Neuronal stem cell (in vitro differentiated cells): Measurements from ENCODE around the gene NDUFS7.
A peak's percentile ranks its signal among the peaks of the same experiment; 100 is the strongest.

Experiments
- DNase-seq: peaks from one replicate; pipeline ENCODE4 v3.0.0-alpha.2; 2013; ENCODE audit warnings: low spot score
- H2AFZ ChIP-seq: one replicate; pipeline ENCODE4 v1.6.1; 2013; ENCODE audit warnings: mild to moderate bottlenecking, low read length, inconsistent platforms
- H2AK5ac ChIP-seq: 2 replicates; pipeline ENCODE4 v1.6.1; 2013; ENCODE audit warnings: low read depth, mild to moderate bottlenecking, inconsistent platforms, low read length, moderate library complexity, mixed read lengths
- H2BK120ac ChIP-seq: 2 replicates; pipeline ENCODE4 v1.6.1; 2013; ENCODE audit warnings: low read depth, mild to moderate bottlenecking, inconsistent platforms, low read length, moderate library complexity, mixed read lengths
- H2BK12ac ChIP-seq: one replicate; pipeline ENCODE4 v1.6.1; 2013; ENCODE audit warnings: low read length, inconsistent platforms
- H2BK15ac ChIP-seq: 2 replicates; pipeline ENCODE4 v1.6.1; 2013; ENCODE audit warnings: mild to moderate bottlenecking, low read length, inconsistent platforms, mixed read lengths
- H2BK5ac ChIP-seq: one replicate; pipeline ENCODE4 v1.6.1; 2013; ENCODE audit warnings: inconsistent platforms, mild to moderate bottlenecking, low read length, moderate library complexity
- H3K14ac ChIP-seq: one replicate; pipeline ENCODE4 v1.6.1; 2013; ENCODE audit warnings: low read length, inconsistent platforms
- H3K18ac ChIP-seq: 2 replicates; pipeline ENCODE4 v1.6.1; 2013; ENCODE audit warnings: low read length, inconsistent platforms
- H3K23ac ChIP-seq: 2 replicates; pipeline ENCODE4 v1.6.1; 2013; ENCODE audit warnings: low read depth, mild to moderate bottlenecking, mixed read lengths, low read length, inconsistent platforms; ENCODE audit not compliant: poor library complexity
- H3K27ac ChIP-seq: replicated peaks from 3 replicates; pipeline ENCODE4 v1.5.1; 2013; ENCODE audit warnings: low read length, inconsistent platforms
- H3K27me3 ChIP-seq, 3 experiments: 2 replicates each; pipeline ENCODE4 v1.6.1; 2013; ENCODE audit warnings: low read length in 3 of 3, mild to moderate bottlenecking in 2 of 3, inconsistent platforms in 1 of 3, low read depth in 1 of 3, mixed read lengths in 1 of 3, moderate library complexity in 1 of 3; ENCODE audit not compliant: control insufficient read depth in 3 of 3, insufficient read depth in 3 of 3
- H3K36me3 ChIP-seq, 2 donors: replicated peaks in 1 of 2; 2 replicates each; pipeline ENCODE4 v1.6.1; 2013; ENCODE audit warnings: low read length in 2 of 2; ENCODE audit not compliant: control insufficient read depth in 2 of 2, insufficient read depth in 2 of 2
- H3K4ac ChIP-seq: 2 replicates; pipeline ENCODE4 v1.6.1; 2013; ENCODE audit warnings: inconsistent platforms, mild to moderate bottlenecking, low read length, moderate library complexity
- H3K4me1 ChIP-seq, 2 donors: 1 replicate in 1 of 2; 2 replicates in 1 of 2; pipeline ENCODE4 v1.6.1; 2013; ENCODE audit warnings: low read length in 2 of 2, low read depth in 1 of 2; ENCODE audit not compliant: control insufficient read depth in 2 of 2, insufficient read depth in 1 of 2
- H3K4me2 ChIP-seq: one replicate; pipeline ENCODE4 v1.6.1; 2013; ENCODE audit warnings: mild to moderate bottlenecking, low read length, inconsistent platforms; ENCODE audit not compliant: insufficient read depth, poor library complexity, severe bottlenecking
- H3K4me3 ChIP-seq, 2 donors: 2 replicates each; pipeline ENCODE4 v1.5.1; 2013; ENCODE audit warnings: low read length in 2 of 2, mild to moderate bottlenecking in 2 of 2, inconsistent platforms in 1 of 2, moderate library complexity in 1 of 2
- H3K79me1 ChIP-seq: one replicate; pipeline ENCODE4 v1.6.1; 2013; ENCODE audit warnings: low read depth, mild to moderate bottlenecking, inconsistent platforms, low read length, moderate library complexity
- H3K9ac ChIP-seq: one replicate; pipeline ENCODE4 v1.6.1; 2013; ENCODE audit warnings: mild to moderate bottlenecking, low read depth, low read length, inconsistent platforms; ENCODE audit not compliant: poor library complexity
- H3K9me3 ChIP-seq, 2 donors: replicated peaks in 1 of 2; 2 replicates each; pipeline versions ENCODE3 to v1.6.1; 2013; ENCODE audit warnings: low read length in 2 of 2, mild to moderate bottlenecking in 2 of 2, inconsistent platforms in 1 of 2, low read depth in 1 of 2, mixed read lengths in 1 of 2, moderate library complexity in 1 of 2; ENCODE audit not compliant: control insufficient read depth in 2 of 2, insufficient read depth in 1 of 2
- H4K8ac ChIP-seq: one replicate; pipeline ENCODE4 v1.6.1; 2013; ENCODE audit warnings: low read depth, mild to moderate bottlenecking, inconsistent platforms, low read length, moderate library complexity
- H4K91ac ChIP-seq: one replicate; pipeline ENCODE4 v1.6.1; 2013; ENCODE audit warnings: low read length, low read depth, mild to moderate bottlenecking, inconsistent platforms; ENCODE audit not compliant: poor library complexity
- WGBS, 2 donors: extraction: QIAGEN DNeasy Blood & Tissue Kit; methylation state at CpG; one replicate each; pipeline ENCODE4 v1.1.7; 2013; ENCODE audit warnings: missing lambda C conversion rate in 2 of 2, mixed read lengths in 1 of 2; ENCODE audit not compliant: insufficient read length in 2 of 2, insufficient replicate concordance in 1 of 2; ENCODE audit errors: extremely low coverage in 2 of 2; 5-methylcytosine and 5-hydroxymethylcytosine counted together

NDUFS7 gene

GRCh38 chr19:1387684-1388636 lies 4.3 kb downstream of the NDUFS7 start:
- peaks cover 0 to 4% of the 10 kb centered on the region in 2 donors for H3K4me1 ChIP-seq
- WGBS, 2 donors = no CpG with 5 or more reads among the region's 45 CpGs

GRCh38 chr19:1388637-1389026 lies 4.9 kb downstream of the NDUFS7 start:
- H3K4me3 ChIP-seq = peak overlapping the region in 1 of 2 donors; percentile 55
- peak overlapping the region; percentile 99 for H3K23ac ChIP-seq
- H3K36me3 ChIP-seq = peaks cover 23 to 43% of the 10 kb centered on the region in 2 donors
- DNase-seq = no peak
- peak overlapping the region; percentile 86 for H3K9ac ChIP-seq
- peak overlapping the region; percentile 97 for H3K14ac ChIP-seq
- peaks cover 21% of the 10 kb centered on the region for H3K79me1 ChIP-seq
- H2BK120ac ChIP-seq = no peak overlapping the region
- peak overlapping the region; percentile 97 for H4K8ac ChIP-seq
- H3K27me3 ChIP-seq = peaks cover 0 to 2% (median 0%) of the 10 kb centered on the region in 3 experiments
- H3K4me1 ChIP-seq = peaks cover 0 to 4% of the 10 kb centered on the region in 2 donors
- H4K91ac ChIP-seq = no peak overlapping the region
- H2AK5ac ChIP-seq = no peak overlapping the region
- H3K18ac ChIP-seq = no peak overlapping the region
- no CpG with 5 or more reads among the region's 17 CpGs for WGBS, 2 donors
- H2BK5ac ChIP-seq = no peak overlapping the region
- H2BK12ac ChIP-seq = peak overlapping the region; percentile 84
- H3K4ac ChIP-seq = no peak overlapping the region
- no peak overlapping the region for H2BK15ac ChIP-seq
- no peak overlapping the region for H3K27ac ChIP-seq
- no peak overlapping the region for H3K4me2 ChIP-seq
- peaks cover 0 to 4% of the 10 kb centered on the region in 2 donors for H3K9me3 ChIP-seq
- H2AFZ ChIP-seq = no peak overlapping the region

More at GRCh38 chr19:1387684-1388636, 4.3 kb downstream of the NDUFS7 start:
- H3K27ac ChIP-seq = no peak overlapping the region
- H2BK12ac ChIP-seq = no peak overlapping the region
- no peak overlapping the region for H4K91ac ChIP-seq
- no peak overlapping the region for H4K8ac ChIP-seq
- H3K23ac ChIP-seq = peak overlapping the region; percentile 65
- peaks cover 0 to 4% of the 10 kb centered on the region in 2 donors for H3K9me3 ChIP-seq
- peaks cover 23 to 38% of the 10 kb centered on the region in 2 donors for H3K36me3 ChIP-seq
- H2BK120ac ChIP-seq = no peak overlapping the region
- no peak overlapping the region for H2AK5ac ChIP-seq
- DNase-seq = no peak
- no peak overlapping the region for H3K4ac ChIP-seq
- no peak overlapping the region for H3K4me2 ChIP-seq
- H2BK15ac ChIP-seq = no peak overlapping the region
- no peak overlapping the region for H3K18ac ChIP-seq
- H3K79me1 ChIP-seq = peaks cover 21% of the 10 kb centered on the region
- H3K4me3 ChIP-seq = no peak overlapping the region
- H2BK5ac ChIP-seq = no peak overlapping the region
- H3K14ac ChIP-seq = no peak overlapping the region
- peak overlapping the region; percentile 70 for H3K9ac ChIP-seq
- H2AFZ ChIP-seq = no peak overlapping the region
- peaks cover 0 to 2% (median 0%) of the 10 kb centered on the region in 3 experiments for H3K27me3 ChIP-seq

DNA sequence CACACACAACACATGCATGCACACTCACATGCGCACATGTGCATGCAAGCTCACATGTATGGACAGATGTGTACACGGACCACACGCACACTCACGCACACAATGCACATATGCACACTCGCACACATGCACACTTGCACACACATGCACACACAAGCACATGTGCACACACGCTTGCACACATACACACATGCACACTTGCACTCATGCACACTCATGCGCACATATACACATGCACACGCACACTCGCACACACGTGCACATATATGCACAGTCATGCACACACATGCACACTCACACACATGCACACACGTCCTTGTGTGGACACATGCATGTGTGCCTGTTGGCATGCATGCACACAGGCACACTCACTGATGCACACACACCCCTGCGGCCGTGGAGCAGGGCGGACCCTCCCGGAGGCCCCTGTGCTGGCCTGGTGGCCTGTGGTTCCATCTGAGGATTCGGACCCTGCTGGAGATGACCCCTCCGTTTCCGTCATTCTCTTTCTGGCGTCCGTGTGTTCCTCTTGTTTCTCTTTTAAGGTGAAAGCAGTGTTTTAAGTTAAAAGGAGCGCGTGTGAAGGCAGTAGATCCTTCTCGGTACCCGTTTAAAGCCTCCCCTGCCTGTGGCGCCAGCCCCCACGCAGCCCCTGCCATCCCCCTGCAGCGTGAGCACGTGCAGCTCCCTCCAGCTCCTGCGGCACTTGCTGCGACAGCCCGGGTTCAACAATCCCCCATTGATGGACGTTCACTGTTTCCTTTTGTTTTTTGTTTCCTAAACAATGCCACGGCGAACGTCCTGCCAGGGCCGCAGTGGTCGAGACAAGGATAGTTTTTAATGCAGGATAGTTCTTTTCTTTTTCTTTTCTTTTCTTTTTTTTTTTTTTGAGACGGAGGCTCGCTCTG lies 5.6 kb downstream of the NDUFS7 start:
- H2BK12ac ChIP-seq = peak overlapping the region; percentile 84
- peaks cover 0 to 2% (median 0%) of the 10 kb centered on the region in 3 experiments for H3K27me3 ChIP-seq
- peak overlapping the region in 1 of 2 donors; percentile 55 for H3K4me3 ChIP-seq
- no CpG with 5 or more reads among the region's 39 CpGs for WGBS, 2 donors
- H4K8ac ChIP-seq = peak overlapping the region; percentile 97
- H3K79me1 ChIP-seq = peaks cover 17% of the 10 kb centered on the region
- H2BK120ac ChIP-seq = no peak overlapping the region
- H3K9ac ChIP-seq = peak overlapping the region; percentile 86
- no peak overlapping the region for H2BK15ac ChIP-seq
- H3K9me3 ChIP-seq = peaks cover 0 to 4% of the 10 kb centered on the region in 2 donors
- H3K14ac ChIP-seq = peak overlapping the region; percentile 97
- H2AK5ac ChIP-seq = no peak overlapping the region
- no peak overlapping the region for H4K91ac ChIP-seq
- no peak for DNase-seq
- no peak overlapping the region for H3K18ac ChIP-seq
- H3K36me3 ChIP-seq = peaks cover 23 to 43% of the 10 kb centered on the region in 2 donors
- no peak overlapping the region for H2AFZ ChIP-seq
- no peak overlapping the region for H3K4ac ChIP-seq
- peak overlapping the region; percentile 99 for H3K23ac ChIP-seq
- H3K27ac ChIP-seq = no peak overlapping the region
- peaks cover 0 to 4% of the 10 kb centered on the region in 2 donors for H3K4me1 ChIP-seq
- H3K4me2 ChIP-seq = no peak overlapping the region
- no peak overlapping the region for H2BK5ac ChIP-seq
